Astrocyte (in vitro differentiated cells and primary cell): Measurements from ENCODE around the gene FAM43B. TPM values are rescaled to one million over a fixed set of nuclear protein-coding genes. Genes with fewer than 3 reads are reported as not detected.

Source experiments
- DNase-seq: peaks from one replicate; pipeline ENCODE4 v3.0.0-alpha.2; 2010; ENCODE audit warnings: low read depth
- FAIRE-seq: peaks from 2 replicates; lab custom pipeline; 2011; peaks lifted over from hg19 to GRCh38; lab: Jason Lieb, UNC
- H2AFZ ChIP-seq: 2 replicates; pipeline ENCODE4 v1.6.0; 2012; ENCODE audit warnings: low read depth, low read length, inconsistent platforms
- H3K27ac ChIP-seq: 2 replicates; pipeline ENCODE4 v1.5.1; 2011; ENCODE audit warnings: low read depth, low read length, inconsistent platforms
- H3K27me3 ChIP-seq: 2 replicates; pipeline ENCODE4 v1.6.0; 2011; ENCODE audit warnings: low read length, inconsistent platforms; ENCODE audit not compliant: insufficient read depth
- H3K36me3 ChIP-seq: 2 replicates; pipeline ENCODE4 v1.5.1; 2011; ENCODE audit warnings: low read length, inconsistent platforms; ENCODE audit not compliant: insufficient read depth
- H3K4me1 ChIP-seq: 2 replicates; pipeline ENCODE4 v1.5.1; 2011; ENCODE audit warnings: low read length, inconsistent platforms; ENCODE audit not compliant: insufficient read depth
- H3K4me2 ChIP-seq: 2 replicates; pipeline ENCODE4 v1.6.0; 2012; ENCODE audit warnings: low read length, inconsistent platforms
- H3K4me3 ChIP-seq: 2 replicates; pipeline ENCODE4 v1.5.1; 2011; ENCODE audit warnings: low read depth, mild to moderate bottlenecking, low read length, inconsistent platforms; ENCODE audit not compliant: insufficient read depth
- H3K79me2 ChIP-seq: 2 replicates; pipeline ENCODE4 v1.6.0; 2012; ENCODE audit warnings: mild to moderate bottlenecking, low read length, inconsistent platforms; ENCODE audit not compliant: insufficient read depth
- H3K9ac ChIP-seq: 2 replicates; pipeline ENCODE4 v1.6.0; 2012; ENCODE audit warnings: mild to moderate bottlenecking, low read length, inconsistent platforms
- H3K9me3 ChIP-seq: 2 replicates; pipeline ENCODE4 v1.5.1; 2012; ENCODE audit warnings: low read depth, mild to moderate bottlenecking, low read length, inconsistent platforms; ENCODE audit not compliant: insufficient read depth
- H4K20me1 ChIP-seq: 2 replicates; pipeline ENCODE4 v1.6.0; 2012; ENCODE audit warnings: low read length, inconsistent platforms; ENCODE audit not compliant: insufficient read depth
- H3K27ac Mint-ChIP-seq: one replicate; pipeline ENCODE4 v1.8.0; 2021; ENCODE audit warnings: mild to moderate bottlenecking, mixed read lengths; ENCODE audit not compliant: unreplicated experiment
- H3K27me3 Mint-ChIP-seq: one replicate; pipeline ENCODE4 v1.8.0; 2021; ENCODE audit warnings: low read depth, mixed read lengths; ENCODE audit not compliant: unreplicated experiment
- H3K36me3 Mint-ChIP-seq: one replicate; pipeline ENCODE4 v1.8.0; 2021; ENCODE audit warnings: low read depth, mixed read lengths; ENCODE audit not compliant: unreplicated experiment
- H3K4me1 Mint-ChIP-seq: one replicate; pipeline ENCODE4 v1.8.0; 2021; ENCODE audit warnings: low read depth, mixed read lengths; ENCODE audit not compliant: unreplicated experiment
- H3K4me3 Mint-ChIP-seq: one replicate; pipeline ENCODE4 v1.8.0; 2021; ENCODE audit warnings: mild to moderate bottlenecking, moderate library complexity, mixed read lengths; ENCODE audit not compliant: unreplicated experiment
- H3K9me3 Mint-ChIP-seq: one replicate; pipeline ENCODE4 v1.8.0; 2021; ENCODE audit warnings: mild to moderate bottlenecking, mixed read lengths; ENCODE audit not compliant: unreplicated experiment
- CTCF ChIP-seq: IDR thresholded peaks from 2 replicates; pipeline ENCODE4 v1.5.1; 2011; ENCODE audit warnings: low read depth, mild to moderate bottlenecking, inconsistent platforms, low read length, moderate library complexity; ENCODE audit not compliant: insufficient read depth
- EZH2 ChIP-seq: IDR thresholded peaks from 2 replicates; pipeline ENCODE4 v1.6.1; 2012; ENCODE audit warnings: mild to moderate bottlenecking, low read length, inconsistent platforms; ENCODE audit not compliant: insufficient read depth
- total RNA-seq: library from RNA; stranded (reverse); gene quantifications from 2 replicates; pipeline ENCODE4 v1.2.1, GENCODE V29; 2021

The FAM43B gene
- total RNA-seq, 1 donor from 2014 or later = 0.27 TPM

- H3K9me3 Mint-ChIP-seq = no peaks in the 10 kb centered on the region
- H3K4me2 ChIP-seq = no peak overlapping the region
- H3K4me3 Mint-ChIP-seq = no peak overlapping the region
- H3K36me3 Mint-ChIP-seq = no peaks in the 10 kb centered on the region
- no peak overlapping the region for H3K27ac ChIP-seq
- H3K4me1 Mint-ChIP-seq = peaks cover 3% of the 10 kb centered on the region
- H3K36me3 ChIP-seq = no peaks in the 10 kb centered on the region
- TF ChIP-seq CTCF (no peak), EZH2 (no peak)
- DNase-seq (peak; percentile 23), FAIRE-seq (no peak)
- peaks cover 35% of the 10 kb centered on the region for H3K27me3 Mint-ChIP-seq
- H3K9me3 ChIP-seq = no peaks in the 10 kb centered on the region
- no peaks in the 10 kb centered on the region for H4K20me1 ChIP-seq
- H3K79me2 ChIP-seq = no peaks in the 10 kb centered on the region
- H3K27me3 ChIP-seq = peaks cover 3% of the 10 kb centered on the region
- H3K4me3 ChIP-seq = no peak overlapping the region
- H3K9ac ChIP-seq = no peak overlapping the region
- H2AFZ ChIP-seq = no peak overlapping the region
- peaks cover 11% of the 10 kb centered on the region for H3K4me1 ChIP-seq
- H3K27ac Mint-ChIP-seq = no peak overlapping the region
Observed at GRCh38 chr1:20587661-20588053, 35.3 kb downstream of the FAM43B start.

GRCh38 chr1:20588634-20589225 lies 36.4 kb downstream of the FAM43B start, which contains the start of gene CDA:
Gene CDA (plus strand): TSS chr1:20589097. CDS start chr1:20589130, 33 bp downstream.
- H3K9me3 Mint-ChIP-seq = no peaks in the 10 kb centered on the region
- Histone ChIP-seq H3K79me2 (no peaks in the 10 kb centered on the region), H4K20me1 (no peaks in the 10 kb centered on the region), H3K27ac (no peak within 1 kb of the TSS), H3K4me1 (peaks cover 11% of the 10 kb centered on the region), H3K27me3 (peaks cover 3% of the 10 kb centered on the region), H3K4me3 (no peak within 1 kb of the TSS), H3K4me2 (peak within 1 kb of the TSS; percentile 25), H3K36me3 (no peaks in the 10 kb centered on the region), H3K9ac (no peak within 1 kb of the TSS), H2AFZ (peak within 1 kb of the TSS; percentile 50), H3K9me3 (no peaks in the 10 kb centered on the region)
- peaks cover 43% of the 10 kb centered on the region for H3K27me3 Mint-ChIP-seq
- H3K36me3 Mint-ChIP-seq = no peaks in the 10 kb centered on the region
- no peak within 1 kb of the TSS for H3K27ac Mint-ChIP-seq
- FAIRE-seq (no peak), DNase-seq (no peak)
- H3K4me3 Mint-ChIP-seq = no peak within 1 kb of the TSS
- TF ChIP-seq EZH2 (no peak), CTCF (no peak)
- peaks cover 3% of the 10 kb centered on the region for H3K4me1 Mint-ChIP-seq
